ENCODE data around the gene TINAGL1. TPM values are rescaled to one million over a fixed set of nuclear protein-coding genes. Genes with fewer than 3 reads are reported as not detected.

The TINAGL1 gene
- total and polyA plus RNA-seq, 9 donors = 27.1 to 57.3 (median 31.4) TPM

DNA sequence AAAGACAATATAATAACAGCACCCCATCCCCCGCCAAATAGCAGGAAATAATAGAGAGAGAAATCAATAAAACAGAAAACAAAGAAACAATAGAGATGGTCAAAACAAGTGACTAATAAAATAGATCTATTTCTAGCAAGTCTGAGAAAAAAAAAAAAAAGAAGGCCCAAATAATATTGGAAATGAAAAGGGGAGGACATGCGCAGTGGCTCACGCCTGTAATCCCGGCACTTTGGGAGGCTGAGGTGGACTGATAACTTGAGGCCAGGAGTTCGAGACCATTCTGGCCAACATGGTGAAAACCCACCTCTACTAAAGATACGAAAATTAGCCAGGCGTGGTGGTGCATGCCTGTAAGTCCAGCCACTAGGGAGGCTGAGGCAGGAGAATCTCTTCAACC, 22.7 kb downstream of the TINAGL1 start:
- Histone ChIP-seq H3K27ac (no peak overlapping the region), H3K4me1 (ENCODE audit: insufficient read depth) (no peaks in the 10 kb centered on the region), H3K27me3 (no peaks in the 10 kb centered on the region), H3K9me3 (no peaks in the 10 kb centered on the region), H3K4me3 (no peak overlapping the region), H3K36me3 (no peaks in the 10 kb centered on the region)
- WGBS, 3 donors = 90 to 94% (median 91%) methylated on average over 7 of the region's 7 CpGs
- no peak for DNase-seq
- intact Hi-C loops (cut with DNase I) = loop anchor here in 1 of 4 donors (5.0 kb wide), 1 partner anchor 37 kb away; no protein-coding TSS in a partner anchor
- TF ChIP-seq, protein P1, sequence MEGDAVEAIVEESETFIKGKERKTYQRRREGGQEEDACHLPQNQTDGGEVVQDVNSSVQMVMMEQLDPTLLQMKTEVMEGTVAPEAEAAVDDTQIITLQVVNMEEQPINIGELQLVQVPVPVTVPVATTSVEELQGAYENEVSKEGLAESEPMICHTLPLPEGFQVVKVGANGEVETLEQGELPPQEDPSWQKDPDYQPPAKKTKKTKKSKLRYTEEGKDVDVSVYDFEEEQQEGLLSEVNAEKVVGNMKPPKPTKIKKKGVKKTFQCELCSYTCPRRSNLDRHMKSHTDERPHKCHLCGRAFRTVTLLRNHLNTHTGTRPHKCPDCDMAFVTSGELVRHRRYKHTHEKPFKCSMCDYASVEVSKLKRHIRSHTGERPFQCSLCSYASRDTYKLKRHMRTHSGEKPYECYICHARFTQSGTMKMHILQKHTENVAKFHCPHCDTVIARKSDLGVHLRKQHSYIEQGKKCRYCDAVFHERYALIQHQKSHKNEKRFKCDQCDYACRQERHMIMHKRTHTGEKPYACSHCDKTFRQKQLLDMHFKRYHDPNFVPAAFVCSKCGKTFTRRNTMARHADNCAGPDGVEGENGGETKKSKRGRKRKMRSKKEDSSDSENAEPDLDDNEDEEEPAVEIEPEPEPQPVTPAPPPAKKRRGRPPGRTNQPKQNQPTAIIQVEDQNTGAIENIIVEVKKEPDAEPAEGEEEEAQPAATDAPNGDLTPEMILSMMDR (IDR thresholded peaks at IDR 0.05) = no peak
- TF ChIP-seq EP300 (IDR thresholded peaks at IDR 0.05) (no peak), POLR2A (IDR thresholded peaks at IDR 0.05) (no peak)

DNA sequence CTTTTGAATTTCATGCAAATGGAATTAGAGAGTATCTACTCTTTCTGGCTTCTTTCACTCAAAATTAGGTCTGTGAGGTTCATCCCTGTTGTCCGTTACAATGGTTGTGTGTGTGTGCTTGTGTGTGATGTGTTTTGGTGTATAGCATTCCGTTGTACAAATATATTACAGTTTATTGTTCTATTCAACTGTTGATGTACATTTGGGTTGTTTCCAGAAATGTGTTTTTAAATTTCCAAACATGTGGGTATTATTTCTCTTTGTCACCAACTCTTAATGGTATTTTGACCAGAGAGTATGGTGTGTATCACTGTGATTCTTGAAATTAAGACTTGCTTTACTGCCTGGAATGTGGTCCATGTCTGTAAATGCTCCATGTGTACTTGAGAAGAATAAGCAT, 24.3 kb downstream of the TINAGL1 start:
- 62 to 71% (median 66%) methylated on average over 2 of the region's 2 CpGs for WGBS, 3 donors
- Histone ChIP-seq H3K27ac (no peak overlapping the region), H3K4me3 (no peak overlapping the region), H3K9me3 (no peaks in the 10 kb centered on the region), H3K27me3 (no peaks in the 10 kb centered on the region), H3K36me3 (no peaks in the 10 kb centered on the region), H3K4me1 (ENCODE audit: insufficient read depth) (no peaks in the 10 kb centered on the region)
- TF ChIP-seq, protein P1 (IDR thresholded peaks at IDR 0.05) = no peak
- TF ChIP-seq EP300 (IDR thresholded peaks at IDR 0.05) (no peak), POLR2A (IDR thresholded peaks at IDR 0.05) (no peak)
- DNase-seq = no peak
- intact Hi-C loops (cut with DNase I) = no loop called here

DNA sequence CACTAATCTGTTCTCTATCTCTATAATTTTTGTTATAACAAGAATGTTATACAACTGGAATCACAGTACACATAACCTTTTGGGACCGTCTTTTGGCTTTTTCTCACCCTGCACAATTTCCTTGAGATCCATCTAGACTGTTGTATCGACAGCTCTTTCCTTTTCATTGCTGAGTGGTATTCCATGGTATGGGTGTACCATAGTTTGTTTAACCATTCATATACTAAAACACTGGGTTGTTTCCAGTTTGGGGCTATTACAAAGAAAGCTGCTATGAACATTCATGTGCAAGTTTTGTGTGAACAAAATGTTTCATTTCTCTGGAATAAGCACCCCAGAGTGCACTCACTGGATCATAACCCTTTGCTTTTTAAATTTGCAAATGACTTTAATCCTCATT, 25.8 kb downstream of the TINAGL1 start:
- WGBS, 3 donors = 95 to 96% (median 95%) methylated on average over 2 of the region's 2 CpGs
- no peaks in the 10 kb centered on the region for H3K36me3 ChIP-seq
- no peaks in the 10 kb centered on the region for H3K9me3 ChIP-seq
- no peaks in the 10 kb centered on the region for H3K27me3 ChIP-seq
- H3K4me1 ChIP-seq (ENCODE audit: insufficient read depth) = no peaks in the 10 kb centered on the region
- H3K27ac ChIP-seq = no peak overlapping the region
- no peak for DNase-seq
- TF ChIP-seq EP300 (IDR thresholded peaks at IDR 0.05) (no peak), POLR2A (IDR thresholded peaks at IDR 0.05) (no peak)
- TF ChIP-seq, protein P1 (IDR thresholded peaks at IDR 0.05) = no peak
- no peak overlapping the region for H3K4me3 ChIP-seq
- intact Hi-C loops (cut with DNase I) = no loop called here

DNA sequence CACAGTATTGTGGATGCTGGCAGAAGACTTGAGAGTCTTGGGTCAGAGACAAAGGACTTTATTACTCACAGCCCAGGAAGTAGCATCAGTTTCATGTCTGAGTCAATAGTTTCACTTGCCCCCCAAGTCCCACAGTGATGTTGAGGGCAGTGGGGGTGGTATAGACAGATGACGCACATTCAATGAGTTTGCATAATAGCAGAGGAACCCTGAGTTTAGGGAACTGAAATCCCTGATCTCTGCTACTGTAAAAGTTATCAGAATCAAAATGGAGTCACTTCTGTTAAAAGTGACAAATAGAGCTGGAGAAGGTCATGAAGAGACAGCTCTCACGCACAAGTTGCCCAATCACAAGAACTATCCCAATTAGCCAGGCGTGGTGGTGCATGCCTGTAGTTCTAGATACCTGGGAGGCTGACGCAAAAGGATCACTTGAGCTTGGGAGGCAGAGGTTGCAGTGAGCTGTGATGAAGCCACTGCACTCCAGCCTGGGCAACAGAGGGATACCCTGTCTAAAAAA, 29.7 kb downstream of the TINAGL1 start:
- no peak for DNase-seq
- Histone ChIP-seq H3K9me3 (no peaks in the 10 kb centered on the region), H3K4me3 (no peak overlapping the region), H3K27me3 (no peaks in the 10 kb centered on the region), H3K4me1 (ENCODE audit: insufficient read depth) (no peaks in the 10 kb centered on the region), H3K36me3 (no peaks in the 10 kb centered on the region), H3K27ac (no peak overlapping the region)
- 92 to 97% (median 94%) methylated on average over 4 of the region's 4 CpGs for WGBS, 3 donors
- TF ChIP-seq, protein P1 (IDR thresholded peaks at IDR 0.05) = no peak
- TF ChIP-seq POLR2A (IDR thresholded peaks at IDR 0.05) (no peak), EP300 (IDR thresholded peaks at IDR 0.05) (no peak)
- intact Hi-C loops (cut with DNase I) = no loop called here

Data from ovary (tissue), 9 donors.